GM21360 (cell line): ENCODE measurements around the gene PDE9A.

Source experiments
- ATAC-seq: cut with Tn5 transposase; IDR thresholded peaks from one replicate; pipeline ENCODE4 v1.9.1; 2021; ENCODE audit warnings: mild to moderate bottlenecking, moderate library complexity; ENCODE audit not compliant: unreplicated experiment

The PDE9A gene

DNA sequence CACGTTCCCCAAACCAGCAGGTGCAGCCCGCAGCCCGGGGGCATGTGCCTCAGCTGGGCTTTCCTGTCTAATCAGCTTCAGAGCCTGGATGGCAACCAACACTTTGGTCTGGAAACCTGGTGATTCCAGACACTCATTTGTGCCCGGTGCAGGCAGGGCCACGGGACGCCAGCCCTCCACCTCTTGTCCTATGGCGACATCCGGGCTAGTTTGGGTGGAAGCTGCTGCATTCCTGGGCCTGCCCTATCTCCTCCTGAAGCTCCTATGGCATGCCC is 114.1 kb downstream of the PDE9A start:
- ATAC-seq, result no peak

DNA sequence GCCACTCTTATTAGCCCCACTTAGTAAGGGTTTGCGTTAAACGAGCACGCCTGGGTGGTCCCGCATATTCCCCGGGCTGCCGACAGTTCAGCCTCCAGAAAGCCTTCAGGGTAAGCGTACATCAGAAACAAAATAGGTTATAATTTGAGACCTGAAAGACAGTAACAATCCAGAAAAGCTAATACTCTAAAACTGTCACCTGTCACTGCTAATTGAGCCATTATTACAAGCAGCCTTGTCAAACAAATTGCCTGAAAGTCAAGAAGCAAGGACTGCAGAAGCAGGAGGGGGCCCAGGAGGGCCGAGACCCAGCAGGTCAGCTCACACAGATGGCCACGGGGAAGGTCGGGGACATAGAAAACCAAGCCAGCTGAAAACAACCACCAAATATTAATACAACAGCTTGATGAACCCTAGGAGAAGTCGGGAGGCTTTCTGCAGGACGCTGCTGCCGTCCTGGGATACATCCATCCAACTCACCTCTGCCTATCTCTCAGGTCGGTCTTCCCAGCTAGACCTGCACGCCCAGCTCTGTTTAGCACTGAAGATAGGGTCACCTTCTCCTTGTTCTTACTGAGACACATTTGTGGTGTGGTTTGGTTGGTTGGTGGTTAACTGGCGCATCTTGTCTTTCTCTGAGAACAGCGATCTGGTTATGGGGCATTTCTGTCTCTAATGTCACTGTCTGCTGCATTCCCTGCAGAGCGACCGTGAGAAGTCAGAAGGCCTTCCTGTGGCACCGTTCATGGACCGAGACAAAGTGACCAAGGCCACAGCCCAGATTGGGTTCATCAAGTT is 115.1 kb downstream of the PDE9A start:
- ATAC-seq, result no peak

DNA sequence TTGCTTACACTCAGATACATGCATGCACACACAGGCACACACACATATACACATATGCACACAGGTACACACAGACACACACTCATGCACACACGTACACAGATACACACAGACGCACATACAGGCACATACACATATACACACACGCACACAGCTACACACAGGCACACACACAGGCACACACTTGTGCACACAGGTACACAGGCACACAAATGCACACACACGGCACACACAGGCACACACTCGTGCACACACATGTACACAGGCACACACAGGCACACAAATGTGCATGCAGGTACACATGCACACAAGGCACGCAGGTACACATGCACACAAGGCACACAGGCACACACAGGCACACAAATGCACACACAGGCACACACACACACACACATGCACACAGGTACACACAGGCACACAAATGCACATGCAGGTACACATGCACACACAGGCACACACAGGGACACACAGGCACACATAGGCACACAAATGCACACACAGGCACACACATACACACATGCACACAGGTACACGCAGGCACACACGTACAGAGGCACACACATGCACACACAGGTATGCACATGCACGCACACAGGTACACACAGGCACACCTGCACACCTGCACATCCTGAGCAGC is 115.9 kb downstream of the PDE9A start:
- no peak for ATAC-seq

DNA sequence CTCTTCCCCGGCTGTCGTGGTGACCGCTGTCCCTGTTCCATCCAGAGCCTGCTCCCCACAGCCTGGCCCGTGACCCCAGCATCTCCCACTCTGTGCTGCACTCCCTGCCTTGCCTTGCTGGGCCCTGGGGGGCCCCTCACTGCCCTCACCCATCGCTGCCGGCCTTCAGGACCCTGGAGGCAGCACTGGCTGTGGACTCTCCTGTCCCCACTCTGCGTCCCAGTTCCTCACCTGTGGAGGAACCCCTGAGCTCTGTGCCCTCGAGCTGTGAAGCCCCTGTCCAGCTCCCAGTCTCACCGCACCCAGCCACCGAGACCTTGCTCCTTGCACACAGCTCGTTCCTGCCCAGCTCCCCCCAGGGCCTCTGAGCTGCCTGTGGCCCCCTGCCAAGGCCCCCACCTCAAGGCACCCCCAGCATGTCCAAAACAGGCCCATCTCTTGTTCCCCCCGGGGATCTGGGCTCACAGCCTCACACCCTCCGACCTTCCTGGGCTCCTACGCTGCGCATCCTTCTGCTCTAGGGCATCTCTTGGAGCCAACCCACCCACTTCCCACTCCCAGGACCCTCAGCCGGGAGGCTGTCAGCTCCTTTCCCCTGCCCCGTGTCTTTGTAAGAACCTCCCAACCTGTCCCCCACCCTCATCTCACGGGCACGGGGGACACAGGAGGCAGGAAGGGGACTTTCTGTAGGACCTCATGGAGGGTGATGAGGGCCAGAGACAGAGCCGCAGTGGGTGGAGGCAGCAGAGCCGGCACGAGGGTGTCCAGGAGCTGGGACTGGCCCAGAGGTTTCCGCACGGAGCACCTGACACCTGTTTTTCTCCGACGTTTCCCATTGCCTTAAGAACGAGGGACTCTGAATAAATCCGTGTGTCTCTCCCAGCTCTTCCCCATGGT is 116.6 kb downstream of the PDE9A start:
- ATAC-seq, result no peak

DNA sequence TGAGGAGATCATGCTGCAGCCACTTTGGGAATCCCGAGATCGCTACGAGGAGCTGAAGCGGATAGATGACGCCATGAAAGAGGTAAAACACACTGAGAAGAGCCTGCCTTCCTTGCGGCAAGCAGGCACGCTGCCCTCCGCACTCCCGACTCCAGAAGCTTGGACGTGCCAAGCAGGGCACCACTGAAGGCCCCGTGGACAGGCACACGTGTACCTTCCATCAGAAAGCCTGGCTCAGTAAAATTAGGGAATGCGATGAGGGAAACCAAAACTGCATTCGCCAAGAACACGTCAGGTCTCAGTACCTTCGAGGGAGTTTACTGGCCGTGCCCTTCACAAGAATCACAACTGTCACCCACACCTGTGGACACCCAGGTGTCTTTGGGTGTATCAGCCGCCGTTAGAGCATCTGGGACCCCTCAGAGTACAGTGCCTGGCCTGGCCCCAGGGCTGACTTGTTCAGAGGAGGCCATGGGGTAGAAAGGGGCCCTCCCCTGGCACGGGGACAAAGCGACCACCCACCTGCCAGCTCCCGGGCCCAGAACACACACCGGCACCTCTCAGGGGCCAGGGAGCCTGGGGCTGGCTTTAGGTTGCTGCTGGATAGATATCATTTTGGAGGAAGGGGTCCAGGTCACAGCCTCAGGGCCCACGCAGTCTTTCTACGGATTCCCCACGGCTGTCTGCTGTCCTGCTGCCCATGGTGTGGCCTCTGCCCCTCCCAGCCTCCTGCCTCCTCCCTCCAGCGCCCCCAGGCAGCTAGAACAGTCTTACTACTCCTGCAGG is 117.5 kb downstream of the PDE9A start:
- ATAC-seq, result no peak

DNA sequence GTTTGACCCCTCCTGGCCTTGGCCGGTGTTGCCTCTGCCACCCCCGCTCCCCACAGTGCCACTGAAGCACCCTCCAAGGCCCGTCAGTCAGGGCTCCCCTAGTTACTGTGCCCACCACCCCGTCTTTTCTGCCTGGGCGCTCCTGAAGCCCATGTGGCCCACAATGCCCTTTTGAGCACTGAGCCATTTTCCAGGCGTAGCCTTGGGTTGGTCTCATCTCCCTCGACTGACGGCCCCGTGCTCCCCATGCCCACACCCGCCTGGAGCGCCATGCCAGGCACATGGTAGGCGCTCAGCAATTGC is 118.0 kb downstream of the PDE9A start:
- no peak for ATAC-seq

DNA sequence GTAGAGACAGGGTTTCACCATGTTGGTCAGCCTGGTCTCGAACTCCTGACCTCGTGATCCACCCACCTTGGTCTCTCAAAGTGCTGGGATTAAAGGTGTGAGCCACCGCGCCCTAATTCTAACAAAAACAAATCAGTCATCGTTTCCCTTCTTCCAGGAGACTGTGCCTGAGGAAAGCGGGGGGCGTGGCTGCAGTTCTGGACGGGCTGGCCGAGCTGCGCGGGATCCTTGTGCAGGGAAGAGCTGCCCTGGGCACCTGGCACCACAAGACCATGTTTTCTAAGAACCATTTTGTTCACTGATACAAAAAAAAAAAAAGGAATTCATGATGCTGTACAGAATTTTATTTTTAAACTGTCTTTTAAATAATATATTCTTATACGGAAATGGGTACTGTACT is 121.7 kb downstream of the PDE9A start:
- no peak for ATAC-seq

DNA sequence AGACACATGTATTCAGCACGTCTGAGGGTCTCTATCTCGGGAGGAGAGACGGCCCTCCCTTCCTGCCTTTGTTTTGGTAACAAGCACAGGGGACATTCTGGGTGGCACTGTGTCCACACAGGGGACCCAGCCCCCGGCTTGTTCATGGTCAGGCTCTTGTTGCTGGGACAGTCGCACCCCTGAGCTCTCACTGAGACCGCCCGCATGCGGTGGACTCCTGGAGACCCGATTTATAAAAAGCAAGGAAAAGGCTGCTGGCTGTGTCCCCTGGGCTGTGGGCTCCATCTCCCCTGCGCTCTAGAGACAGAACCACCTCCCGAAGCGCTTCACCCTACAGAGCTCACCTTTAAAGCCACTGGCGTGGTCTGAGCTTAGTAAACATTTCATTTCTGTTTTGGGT is 122.5 kb downstream of the PDE9A start:
- no peak for ATAC-seq

DNA sequence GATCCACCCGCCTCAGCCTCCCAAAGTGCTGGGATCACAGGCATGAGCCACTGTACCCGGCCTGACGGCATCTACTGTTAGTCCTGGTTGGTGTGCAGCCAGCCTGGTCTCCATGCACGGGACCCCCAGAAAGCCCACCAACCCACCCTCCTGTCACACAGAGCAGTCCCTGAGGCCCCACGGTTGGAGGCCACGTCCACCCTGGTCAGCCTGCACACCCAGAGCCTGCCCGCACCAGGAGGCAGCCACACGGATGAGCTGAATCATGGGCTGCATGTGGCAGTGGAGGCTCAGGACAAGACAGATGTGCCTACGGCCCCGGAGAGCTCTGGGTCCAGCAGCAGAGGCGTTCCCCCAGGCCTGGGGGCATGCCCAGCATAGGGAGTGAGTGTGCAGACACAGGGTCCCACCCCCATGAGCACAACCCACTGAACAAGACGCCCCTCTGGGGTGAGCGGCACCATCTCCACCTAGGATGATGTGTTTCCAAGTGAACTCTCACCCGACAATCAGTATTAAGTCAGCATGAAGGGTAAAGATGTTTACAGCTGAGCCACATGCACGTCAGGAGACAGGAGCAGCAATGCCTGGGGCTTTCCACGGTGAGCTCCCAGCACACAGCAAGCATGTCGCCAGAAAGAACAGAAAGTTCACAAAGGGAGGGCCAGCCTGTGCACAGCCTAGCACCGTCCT is 123.8 kb downstream of the PDE9A start:
- no peak for ATAC-seq

DNA sequence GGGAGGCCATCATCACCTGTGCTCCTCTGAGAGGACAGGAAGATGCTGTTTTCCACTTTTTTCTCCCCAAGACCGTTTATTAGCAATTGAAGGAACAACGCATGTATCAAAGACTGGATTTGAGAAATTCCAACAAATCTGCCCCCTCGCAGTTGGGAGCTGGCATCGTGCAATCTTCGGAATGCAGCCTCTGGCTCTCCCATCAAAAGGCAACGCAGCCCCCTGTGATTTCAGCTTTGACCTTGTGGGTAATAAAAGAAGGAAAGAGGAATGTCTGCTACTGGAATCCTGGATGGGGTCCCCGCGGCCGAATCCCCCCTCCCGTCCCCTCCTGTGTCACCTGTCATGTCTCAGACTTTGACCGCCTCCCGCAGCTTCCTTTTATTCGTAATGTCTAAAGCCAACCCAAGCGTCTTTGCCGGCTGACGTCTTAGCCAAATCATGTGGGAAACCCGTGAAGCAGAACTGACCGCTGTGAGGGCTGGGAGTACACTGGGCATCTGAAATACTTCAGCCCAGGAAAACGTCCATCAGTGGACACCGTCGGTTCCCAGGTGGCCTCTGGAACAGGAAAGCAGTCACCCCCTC is 124.4 kb downstream of the PDE9A start:
- no peak for ATAC-seq

DNA sequence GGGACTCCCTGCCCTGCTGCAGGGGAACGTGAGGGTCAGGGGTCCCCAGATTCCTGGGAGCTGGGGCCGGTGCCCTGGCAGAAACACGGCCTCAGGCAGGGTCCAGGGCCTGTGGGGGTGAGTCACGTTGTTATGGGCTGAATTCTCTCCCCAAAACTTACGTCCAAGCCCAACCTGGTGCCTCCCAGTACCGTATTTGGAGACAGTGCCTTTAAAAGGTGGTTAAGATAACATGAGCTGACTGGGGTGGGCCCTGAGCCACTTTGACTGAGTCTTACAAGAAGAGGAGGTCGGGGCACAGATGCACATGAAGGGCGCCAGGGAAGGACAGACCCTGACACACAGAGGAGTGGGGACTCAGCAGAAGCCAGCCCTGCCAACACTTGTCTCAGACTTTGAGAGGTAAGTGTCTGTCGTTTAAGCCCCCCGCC is 126.0 kb downstream of the PDE9A start:
- ATAC-seq, result no peak

DNA sequence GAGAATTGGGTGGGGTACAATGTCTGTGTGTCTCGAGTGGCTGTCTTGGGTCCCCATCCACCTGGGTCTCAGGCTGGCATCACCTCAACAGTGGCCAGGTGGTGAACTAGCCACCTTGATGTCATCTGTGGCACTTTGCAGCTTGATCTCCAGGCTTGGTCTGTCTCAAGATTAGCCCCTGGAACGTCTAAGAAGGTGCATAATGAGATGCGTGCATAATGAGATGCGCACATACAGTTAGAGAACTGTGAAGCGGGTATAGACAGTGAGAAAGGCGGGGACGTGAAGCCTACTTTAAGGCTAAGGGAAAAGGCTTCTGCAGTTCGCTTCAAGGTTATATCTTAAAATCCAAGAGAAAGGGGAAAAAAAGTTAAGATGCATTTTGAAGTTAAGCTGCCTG is 127.2 kb downstream of the PDE9A start:
- ATAC-seq, result no peak

DNA sequence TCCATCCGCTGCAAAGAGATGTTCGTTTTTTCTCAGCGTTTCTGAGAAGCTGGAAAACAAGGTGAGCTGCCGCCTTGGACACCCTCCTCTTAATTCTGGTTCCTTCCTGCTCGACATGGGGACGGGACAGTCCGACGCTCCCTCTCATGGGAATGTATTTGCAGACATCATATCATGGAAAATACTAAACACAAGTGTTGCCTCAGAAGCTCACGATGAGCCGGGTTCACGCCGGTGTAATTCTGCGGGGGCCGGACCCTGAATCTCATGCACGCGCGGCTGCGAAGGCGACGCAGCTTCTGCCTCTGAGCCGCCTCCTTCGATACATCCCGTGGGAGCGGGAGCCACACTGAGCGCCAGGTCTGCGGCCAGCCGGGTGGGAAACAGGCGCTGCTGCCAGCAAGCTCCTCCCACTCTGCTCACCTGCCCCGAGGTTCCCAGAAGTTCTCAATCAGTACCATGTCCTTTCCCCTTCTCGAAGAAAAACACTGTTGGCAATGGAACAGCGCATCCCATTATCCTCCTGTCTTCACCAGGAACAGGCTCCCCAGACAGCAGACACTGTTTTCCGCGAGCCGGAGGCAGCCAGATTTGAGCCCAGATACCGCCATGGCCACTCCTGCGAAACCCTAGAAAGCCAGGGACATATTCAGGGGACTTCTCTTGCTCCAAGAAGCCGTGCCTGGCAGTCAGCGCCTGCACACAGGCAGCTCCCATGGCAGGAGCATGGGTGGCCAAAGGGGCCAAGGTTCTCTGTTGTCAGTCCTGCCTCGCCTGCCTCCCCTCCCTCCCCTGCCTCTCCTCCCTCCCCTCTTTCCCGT is 127.9 kb downstream of the PDE9A start:
- ATAC-seq, result no peak

DNA sequence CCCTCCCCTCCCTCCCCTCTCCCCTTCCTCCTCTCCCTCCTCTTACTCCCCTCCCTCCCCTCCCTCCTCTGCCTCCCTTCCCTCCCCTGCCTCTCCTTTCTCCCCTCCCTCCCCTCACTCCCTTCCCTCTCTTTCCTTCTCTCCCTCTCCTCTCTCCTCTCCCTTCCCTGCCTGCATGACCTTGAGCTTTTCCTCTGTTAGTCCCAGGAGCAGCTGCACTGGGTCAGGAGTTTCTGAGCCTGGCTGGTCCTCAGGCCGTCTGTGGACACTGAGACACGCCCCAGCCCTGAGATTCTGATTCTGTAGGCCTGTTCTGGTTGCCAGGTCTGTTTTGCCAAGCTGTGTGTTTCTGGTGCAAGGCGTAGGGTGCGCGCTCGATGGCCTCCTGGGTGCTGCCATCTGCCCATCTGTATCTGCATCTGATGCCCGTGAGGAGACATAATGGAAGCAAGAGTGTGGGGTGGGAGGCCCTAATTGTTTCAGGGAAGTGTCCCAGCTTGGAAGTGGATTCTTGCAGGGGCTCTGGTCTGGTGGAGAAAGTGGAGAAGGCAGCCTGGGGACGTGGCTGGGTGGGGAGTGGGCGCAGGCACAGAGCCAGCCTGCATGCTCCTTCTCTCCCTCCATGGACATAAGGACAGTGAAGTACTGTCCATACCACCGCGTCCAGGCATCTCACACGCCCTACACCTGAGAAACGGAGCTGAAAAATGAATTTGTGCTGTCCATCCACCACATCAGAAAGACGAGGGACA is 128.7 kb downstream of the PDE9A start:
- ATAC-seq, result no peak

DNA sequence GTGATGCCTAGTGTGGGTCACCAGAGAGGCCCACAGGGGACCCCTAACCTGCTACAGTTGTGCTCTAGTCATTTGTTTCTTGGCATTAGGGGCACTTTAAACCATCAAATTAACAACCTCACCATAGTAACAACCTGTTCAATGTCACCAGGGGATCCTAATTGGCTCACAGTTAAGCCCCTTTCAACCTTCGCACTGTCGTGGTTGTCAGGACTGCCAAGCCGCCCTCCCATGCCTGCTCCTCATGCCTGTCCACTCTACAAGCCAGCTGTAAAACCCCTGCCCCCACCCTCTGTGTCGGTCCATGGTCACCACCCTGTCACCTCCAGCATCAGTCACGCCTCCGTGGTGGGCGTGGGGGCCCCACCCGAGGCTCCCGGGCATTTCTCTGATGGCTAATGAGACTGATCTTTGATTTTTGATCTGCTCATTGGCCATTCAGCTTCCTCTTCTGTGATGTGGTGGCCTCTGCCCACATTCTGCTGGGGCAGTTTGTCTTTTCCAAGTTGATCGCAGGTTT is 129.4 kb downstream of the PDE9A start:
- no peak for ATAC-seq

DNA sequence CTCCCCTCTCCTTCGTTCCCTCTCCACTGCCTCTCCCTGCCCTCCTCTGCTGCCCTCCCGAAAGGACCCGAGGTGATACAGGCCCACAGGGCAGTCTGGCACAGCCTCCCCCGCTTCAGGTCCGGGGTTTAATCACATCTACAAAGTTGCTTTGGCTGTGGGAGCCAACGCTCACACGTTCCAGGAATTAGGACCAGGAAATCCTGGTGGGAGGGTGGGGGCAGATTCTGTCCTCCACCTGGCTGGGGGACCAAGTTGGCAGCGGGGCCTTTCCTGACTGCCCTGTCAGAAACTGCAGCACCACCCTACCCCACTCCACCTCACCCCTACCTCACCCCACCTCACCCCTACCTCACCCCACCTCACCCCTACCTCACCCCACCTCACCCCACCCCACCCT is 130.9 kb downstream of the PDE9A start:
- ATAC-seq, result no peak

DNA sequence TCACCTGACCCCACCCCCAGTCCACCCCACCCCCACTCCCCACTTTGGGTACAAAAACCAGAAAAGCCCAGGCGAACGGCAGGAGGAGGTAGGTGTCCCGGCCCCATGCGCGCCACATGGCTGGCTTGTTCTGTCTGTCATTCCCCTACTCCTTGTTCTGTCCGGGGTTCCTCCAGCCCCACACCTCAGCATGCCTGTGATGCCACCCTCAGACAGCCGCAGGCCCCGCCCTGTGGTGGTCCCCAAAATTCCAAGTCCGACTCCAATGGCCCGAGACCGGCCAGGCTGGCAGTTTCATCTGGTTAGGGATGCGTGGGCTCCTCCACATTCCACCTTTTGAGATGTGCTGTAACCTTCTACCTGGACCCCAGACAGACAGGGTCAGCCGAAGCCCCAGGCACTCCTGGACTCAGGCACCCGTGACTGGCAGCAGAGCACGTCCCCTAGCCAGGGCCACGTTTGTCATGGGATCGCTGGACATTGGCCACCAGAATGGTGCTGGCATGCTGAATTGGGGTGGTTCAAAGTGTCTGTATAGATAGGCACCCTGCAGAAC is 131.6 kb downstream of the PDE9A start:
- ATAC-seq, result no peak
